NCI-H2107 treated with DMSO at 0.1 percent for 48 hours (cell line): ENCODE measurements around the gene DRD4.

Experiments
- DNase-seq: peaks from one replicate; lab custom pipeline; 2025; ENCODE audit not compliant: unreplicated experiment; lab: John Stamatoyannopoulos, UW

The DRD4 gene

DNA sequence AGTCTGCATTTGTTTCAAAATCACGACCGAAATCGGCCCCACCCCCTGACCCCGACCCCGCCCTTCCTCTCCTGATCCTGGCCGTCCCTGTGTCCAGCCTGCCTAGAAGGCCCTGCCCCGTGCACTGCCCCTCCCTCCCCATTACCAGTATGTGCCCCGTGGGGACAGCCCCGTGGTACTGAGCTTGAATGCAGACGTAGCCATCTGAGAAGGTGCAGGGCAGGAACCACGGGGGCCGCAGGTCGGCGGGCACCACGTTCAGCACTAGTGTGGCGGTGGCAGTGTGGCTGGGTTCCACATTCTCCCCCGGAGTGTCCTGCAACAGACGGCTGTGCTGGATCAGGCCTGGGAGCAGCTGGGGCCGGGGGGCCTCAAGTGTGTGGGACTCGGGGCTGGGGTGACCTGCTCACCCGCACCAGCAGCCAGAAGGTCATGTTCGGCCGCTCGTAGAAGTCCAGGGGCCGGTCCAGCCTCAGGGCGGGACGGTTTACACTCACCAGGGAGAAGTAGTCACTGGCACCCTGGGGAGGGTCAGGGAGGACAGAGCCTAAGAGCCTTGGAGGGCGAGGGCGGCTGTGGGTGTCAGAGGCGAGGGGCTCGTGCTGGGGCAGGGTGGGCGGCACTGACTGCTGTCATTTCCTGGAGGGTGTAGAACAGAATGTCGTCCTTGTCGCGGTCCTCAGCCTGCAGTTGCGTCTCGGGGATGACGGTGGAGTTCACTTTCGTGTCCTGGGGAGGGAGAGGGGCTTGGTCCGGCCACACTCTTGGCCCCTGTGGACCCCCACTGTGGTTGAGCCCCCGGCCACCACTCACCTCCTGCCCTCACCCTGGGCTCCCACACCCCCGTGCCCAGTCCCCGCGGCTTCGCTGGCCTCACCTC is 15.9 kb upstream of the DRD4 start:
- DNase-seq, result no peak

DNA sequence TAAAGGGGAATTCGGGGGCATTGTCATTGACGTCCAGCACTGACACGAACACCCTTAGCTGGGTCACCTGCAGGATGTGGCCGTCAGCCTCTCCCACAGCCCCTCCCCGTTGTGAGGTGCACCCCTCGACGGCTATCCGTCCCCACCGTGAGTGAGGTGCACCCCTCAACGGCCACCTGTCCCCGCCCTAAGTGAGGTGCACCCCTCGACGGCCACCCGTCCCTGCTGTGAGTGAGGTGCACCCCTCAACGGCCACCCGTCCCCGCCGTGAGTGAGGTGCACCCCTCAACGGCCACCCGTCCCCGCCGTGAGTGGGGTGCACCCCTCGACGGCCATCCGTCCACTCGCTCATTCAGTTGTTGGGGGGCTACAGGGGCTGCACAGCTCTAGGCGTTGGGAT is 15.2 kb upstream of the DRD4 start:
- no peak for DNase-seq

DNA sequence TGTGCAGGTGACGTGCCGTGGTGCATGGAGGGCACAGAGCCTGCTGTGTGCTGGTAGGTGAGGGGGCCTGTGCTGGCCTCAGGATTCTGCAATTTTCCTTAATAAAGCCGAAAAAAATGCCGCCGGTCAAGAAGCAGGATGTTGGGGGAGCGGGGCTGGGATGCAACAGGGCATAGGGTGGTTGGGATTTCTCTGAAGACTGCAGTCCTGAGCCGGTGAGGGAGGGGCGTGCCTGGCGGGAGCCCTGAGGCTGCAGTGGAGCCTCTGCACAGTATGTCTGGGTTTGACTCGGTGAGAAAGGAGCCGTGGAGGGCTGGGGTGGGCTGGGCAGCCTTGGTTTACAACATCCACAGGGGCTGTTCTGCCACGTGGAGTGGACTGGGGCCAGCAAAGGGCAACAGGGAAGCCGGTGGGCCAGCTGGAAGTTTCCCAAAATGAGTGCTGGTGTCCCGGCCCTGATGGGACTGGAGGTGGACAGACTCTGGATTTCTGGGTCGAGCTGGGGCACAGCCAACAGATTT is 13.7 kb upstream of the DRD4 start:
- no peak for DNase-seq

DNA sequence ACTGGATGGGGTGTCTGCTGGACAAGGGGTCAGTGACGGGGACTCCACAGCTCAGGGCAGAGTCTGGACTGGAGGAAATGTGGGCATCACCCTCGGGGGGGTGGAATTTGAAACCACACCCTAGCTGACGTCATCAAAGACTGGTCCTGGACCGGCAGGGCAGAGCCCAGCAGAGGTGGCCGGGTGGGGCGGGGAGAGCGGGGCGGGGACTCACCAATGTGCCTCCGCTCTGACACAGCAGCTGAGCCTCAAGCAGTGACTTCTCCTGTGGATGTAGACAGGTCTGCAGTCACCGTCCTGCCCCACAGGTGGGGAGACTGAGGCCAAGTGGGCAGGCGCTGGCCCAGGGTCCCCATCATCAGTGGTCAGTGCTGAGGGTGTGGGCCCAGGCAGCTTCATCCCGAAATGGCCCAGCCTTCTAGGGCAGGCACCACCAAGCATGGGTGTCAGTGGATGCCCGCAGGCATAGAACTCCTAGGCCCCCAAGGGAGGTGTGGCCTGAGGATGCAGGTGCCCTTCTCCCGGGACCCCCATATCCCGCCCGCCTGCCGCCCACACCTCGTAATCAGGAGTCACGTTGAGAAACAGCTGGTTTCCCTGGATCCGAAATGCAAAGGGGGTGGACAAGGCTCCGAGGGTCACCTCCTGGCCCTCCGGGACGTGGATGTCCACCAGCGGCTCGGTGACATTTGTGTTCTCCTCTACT is 12.9 kb upstream of the DRD4 start:
- DNase-seq, result no peak

DNA sequence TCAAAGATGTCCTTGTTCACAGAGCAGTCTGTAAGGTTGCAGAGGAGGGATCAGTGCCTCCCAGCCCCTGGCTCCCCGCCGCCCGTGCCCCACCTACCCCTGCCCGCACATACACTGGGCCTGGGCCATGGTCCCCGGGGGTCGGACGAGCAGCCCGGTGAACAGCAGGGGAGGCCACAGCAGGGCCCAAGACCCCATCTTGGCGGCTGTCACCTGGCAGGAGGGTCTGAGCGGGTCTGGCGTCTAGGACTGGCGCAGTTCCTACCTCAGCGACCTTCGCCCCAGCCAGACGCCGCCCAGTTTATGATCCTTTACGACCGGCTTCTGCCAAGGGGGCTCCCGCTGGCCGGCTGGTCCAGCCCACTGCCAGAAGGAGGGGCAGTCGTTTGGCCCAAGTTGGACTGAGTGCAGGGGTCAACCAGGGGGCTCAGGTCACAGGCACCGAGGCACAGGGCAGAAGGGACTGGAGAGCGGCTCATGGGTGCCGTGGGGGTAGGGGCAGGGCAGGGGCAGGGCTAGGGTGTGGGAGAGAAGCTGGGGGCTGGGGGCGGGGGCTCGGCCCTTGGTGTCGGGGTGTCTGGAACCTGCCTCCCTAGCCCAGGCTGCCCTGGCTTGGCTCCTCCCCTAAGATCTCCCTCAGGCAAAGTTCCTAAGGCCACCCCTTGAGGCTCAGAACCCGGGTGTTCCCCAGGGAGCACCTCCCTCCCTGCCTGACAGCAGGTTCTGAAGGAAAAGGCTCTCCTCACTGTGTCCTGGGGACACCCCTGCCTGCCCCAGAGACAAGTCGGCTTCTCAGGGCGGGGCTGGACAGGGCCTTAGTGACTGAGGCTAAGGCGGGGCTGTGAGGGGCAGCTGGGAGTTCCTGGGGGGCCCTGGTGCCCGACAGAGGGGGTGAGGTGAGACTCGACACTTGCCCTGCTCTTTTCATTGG is 12.1 kb upstream of the DRD4 start, which contains the start of gene CDHR5:
CDHR5 (minus strand) TSS at position 251 of the 931 bp plus-strand sequence; CDS start at position 198, 53 bp downstream.
- DNase-seq, result no peak

DNA sequence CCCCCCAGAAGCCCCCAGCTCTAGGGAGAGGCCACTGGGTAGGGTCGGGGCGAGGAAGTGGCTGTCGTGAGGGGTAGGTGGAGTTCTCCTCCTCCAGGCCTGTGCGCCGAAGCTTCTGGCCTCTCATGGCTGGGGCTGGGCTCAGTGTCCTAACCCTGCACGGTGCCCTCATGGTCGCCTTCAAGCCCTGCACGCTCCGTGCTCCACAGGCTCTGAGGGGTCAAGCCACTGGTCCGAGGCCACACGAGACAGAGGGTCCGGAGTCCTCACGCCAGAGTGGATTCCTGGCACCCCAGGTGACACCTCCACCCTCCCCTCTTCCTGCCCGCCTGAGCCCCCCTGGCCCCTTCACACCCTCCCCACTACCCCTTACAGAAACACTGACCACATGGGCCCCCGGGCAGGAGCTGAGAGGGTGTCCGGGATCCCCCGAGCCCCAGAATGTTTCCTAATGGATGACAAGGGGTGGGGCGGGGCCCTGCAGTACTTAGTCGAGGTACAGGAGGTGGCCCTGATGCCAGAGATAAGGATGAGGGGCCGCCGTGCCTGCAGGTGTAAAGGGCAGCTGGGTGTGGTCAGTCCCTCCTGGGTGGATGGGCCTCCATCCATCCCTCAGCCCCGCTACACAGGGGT is 11.3 kb upstream of the DRD4 start:
- DNase-seq, result no peak

DNA sequence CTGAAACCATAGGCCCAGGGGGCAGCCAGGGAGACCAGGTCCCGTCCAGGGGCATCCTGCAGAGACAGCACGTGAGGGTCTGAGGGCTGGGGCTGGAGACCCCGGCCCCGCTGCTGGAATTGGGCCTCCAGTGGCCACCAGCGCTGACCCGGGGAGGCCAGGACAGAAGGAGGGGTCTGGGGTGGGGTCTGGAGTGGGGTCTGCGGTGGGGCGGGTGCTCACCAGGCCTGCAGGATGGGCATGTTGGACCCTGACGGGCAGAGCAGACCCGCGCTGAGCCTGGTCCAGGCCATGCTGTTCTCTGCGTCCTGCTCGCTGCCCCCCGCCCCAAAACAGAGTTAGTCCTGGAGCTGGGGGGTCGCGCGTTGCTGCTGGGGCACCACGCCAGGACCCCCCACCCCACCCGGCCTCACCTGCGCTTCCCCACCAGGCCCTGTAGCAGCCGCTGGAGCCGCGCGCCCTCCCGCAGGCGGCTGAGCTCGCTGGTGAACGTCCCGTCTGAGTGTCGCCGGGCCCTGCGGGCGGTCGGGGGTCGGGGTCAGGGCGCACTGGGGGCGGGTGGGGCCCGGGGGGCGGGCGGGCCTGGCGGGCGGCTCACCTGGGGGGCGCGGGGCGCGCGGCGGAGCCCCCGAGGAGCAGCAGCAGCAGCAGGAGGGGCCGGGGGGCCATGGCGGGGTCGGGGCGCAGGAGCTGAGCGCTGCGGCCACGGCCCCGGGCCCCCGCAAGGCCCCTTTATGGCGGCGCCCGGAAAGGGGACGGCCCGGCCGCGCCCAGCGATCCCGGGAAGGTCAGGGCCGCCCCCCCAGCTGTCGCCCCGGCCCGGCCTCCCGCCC is 10.4 kb upstream of the DRD4 start, which contains the start of gene SCT:
SCT (minus strand) TSS at position 707 of the 833 bp plus-strand sequence; CDS start at position 669, 38 bp downstream.
- no peak for DNase-seq

DNA sequence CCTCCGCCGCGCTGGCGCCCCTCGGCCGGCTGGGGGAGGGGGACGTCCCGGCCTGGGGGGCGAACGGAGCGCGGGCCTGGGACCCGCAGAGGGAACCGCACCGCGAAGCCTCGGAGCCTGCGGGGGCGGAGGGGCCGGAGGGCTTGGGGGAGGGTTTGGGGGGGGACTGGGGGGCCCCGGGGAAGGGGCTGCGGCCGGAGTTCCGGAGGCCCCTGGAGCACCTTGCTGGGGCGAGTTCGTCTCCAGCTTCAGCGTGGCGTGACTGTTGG is 9.8 kb upstream of the DRD4 start:
- DNase-seq, result no peak

DNA sequence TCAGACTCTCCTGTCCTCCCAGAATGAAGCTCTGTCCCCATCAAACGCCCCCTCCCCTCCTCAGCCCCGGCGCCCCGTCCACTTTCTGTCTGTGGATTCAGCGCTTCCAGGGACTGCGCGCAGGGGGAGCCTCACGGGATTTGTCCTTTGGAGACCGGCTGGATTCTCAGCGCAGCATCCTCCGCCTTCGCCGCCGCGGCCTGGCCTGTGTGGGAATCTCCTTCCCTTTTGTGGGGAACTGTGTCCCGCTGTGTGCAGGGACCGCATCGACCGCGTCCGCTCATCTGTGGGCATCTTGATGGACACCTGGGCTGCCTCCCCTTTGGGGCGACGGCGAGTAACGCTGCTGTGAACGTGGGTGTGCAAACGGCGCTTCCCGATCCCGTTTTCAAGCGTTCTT is 9.0 kb upstream of the DRD4 start:
- no peak for DNase-seq

DNA sequence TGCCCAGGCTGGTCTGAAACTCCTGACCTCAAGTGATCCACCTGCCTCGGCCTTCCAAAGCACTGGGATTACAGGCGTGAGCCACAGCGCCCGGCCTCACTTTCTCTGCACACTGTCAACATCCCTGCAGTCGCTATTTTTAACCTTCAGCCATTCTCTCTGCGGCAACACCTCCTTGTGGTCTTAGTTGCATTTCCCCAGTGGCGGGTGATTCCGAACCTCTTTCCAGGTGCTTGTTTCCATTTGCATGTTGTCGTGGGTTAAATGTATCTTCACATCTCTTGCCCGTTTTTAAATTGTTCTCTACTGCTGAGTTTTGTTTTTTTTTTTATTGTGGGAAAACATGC is 7.9 kb upstream of the DRD4 start:
- DNase-seq, result peak; percentile 47

DNA sequence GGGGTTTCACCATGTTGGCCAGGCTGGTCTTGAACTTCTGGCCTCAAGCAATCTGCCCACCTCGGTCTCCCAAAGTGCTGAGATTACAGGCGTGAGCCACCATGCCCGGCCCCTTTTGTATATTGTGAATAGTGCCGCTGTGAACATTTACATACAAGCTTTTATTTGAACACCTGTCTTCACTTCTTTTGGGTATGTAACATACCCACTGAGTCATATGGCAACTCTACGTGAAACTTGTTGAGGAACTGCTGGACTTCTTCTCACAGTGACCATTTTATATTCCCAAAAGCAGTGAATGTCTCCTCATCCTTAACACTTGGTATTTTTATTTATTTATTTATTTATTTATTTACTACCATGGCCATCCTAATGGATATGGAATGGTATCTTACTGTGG is 6.2 kb upstream of the DRD4 start:
- DNase-seq, result no peak

DNA sequence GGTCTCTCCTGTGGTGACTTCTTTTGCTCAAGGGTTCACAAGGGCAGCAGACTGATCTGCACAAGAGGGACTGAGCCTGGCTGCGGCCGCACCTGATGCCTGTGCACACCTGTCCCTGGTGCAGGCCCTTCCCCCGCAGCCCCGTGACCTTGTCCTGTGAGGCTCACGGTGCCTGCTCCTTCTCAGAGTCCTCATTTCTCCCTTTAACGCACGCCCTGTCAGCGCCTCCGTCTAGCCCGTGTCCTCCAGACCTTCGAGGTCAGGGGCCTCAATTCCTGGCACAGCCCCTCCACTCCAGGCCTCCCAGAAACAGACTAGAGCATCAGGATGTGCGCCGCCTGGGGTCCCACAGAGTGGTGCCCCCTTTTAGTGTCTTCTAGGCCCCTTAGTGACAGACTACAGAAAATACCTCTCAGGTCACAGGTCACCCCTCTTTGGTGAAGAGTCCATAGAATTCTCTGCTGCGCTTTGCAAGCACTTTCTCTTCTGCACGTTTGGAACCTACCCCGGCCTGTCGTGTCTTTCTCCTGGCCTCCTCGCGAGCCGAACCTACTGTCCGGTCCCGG is 1.0 kb upstream of the DRD4 start:
- DNase-seq, result no peak

DNA sequence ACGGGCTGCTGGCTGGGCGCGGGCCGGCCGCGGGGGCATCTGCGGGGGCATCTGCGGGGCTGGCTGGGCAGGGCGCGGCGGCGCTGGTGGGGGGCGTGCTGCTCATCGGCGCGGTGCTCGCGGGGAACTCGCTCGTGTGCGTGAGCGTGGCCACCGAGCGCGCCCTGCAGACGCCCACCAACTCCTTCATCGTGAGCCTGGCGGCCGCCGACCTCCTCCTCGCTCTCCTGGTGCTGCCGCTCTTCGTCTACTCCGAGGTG is 194 bp downstream of the DRD4 start:
- no peak for DNase-seq

DNA sequence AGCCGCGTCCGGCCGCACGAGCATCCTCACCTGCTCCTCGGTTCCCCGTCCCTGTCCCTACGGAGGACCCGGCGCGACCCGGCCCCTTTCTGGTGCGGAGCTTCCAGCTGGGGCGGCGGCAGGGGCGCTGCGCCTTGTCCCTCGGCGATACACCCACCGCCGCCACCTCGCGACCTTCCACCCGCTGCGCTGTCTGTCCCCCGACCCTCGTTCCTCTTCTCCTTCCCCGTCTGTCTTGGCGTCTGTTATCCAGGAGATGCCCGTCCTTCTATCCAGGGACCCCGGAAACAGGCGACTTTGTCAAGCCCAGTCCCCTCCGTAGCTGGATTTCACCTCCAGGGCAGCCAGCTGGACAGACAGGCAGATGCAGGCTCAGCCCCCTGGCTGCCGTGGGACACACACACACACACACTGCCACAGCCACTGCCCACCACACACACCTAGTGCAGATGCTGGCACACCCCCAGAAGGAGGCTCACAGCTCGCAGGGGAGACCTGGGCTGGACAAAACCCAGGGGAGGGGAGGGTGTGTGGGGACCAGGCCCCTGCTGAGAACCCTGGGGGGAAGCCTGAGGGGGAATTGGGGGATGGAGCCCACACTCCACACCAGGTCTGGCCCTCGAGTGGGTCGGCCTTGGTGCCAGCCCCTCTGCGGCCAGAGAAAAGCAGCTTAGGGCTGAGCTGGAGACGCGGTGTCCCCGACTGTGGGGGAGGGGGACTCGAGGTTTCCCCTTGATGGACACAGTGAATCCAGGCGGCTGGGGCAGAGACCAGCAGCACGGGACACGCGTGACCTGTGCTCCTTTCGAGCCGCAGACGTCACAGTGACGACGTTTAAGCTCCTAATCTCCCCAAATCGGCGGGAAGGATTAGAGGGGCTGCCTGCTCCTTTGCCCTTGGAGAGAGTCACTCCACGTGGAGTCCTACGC is 788 bp downstream of the DRD4 start:
- DNase-seq, result no peak

DNA sequence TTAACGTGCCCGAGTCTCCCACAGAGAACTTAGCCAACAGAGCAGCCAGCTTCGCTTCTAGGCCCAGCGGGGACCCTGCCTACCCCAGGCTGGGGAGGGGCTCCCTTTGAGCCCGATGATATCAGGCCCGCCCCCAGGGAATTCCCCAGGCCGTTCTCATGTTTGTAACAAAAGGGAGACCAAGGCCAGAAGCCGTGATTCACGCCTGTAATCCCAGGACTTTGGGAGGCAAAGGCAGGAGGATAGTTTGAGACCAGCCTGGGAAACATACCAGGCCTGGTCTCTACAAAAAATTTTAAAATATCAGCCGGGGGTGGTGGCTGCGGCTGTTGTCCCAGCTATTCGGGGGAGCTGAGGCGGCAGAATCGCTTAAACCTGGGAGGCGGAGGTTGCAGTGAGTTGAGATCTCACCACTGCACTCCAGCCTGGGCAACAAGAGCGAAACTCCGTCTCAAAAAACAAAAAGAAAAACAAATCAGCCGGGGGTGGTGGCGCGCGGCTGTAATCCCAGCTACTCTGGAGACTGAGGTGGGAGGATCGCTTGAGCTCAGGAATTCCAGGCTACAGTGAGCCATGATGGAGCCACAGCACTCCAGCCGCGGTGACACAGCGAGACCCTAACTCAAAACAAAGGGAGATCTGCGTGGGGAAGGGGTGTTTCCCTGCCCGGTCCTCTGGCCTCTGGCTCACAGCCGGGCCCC is 1.7 kb downstream of the DRD4 start:
- DNase-seq, result no peak

DNA sequence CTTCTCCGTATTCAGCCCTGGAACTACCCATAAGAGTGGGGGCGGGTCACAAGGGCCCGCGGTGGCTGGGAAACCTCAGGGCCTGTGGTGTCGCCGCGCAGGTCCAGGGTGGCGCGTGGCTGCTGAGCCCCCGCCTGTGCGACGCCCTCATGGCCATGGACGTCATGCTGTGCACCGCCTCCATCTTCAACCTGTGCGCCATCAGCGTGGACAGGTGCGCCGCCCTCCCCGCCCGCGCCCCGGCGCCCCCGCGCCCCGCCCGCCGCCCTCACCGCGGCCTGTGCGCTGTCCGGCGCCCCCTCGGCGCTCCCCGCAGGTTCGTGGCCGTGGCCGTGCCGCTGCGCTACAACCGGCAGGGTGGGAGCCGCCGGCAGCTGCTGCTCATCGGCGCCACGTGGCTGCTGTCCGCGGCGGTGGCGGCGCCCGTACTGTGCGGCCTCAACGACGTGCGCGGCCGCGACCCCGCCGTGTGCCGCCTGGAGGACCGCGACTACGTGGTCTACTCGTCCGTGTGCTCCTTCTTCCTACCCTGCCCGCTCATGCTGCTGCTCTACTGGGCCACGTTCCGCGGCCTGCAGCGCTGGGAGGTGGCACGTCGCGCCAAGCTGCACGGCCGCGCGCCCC is 2.4 kb downstream of the DRD4 start:
- DNase-seq, result no peak

DNA sequence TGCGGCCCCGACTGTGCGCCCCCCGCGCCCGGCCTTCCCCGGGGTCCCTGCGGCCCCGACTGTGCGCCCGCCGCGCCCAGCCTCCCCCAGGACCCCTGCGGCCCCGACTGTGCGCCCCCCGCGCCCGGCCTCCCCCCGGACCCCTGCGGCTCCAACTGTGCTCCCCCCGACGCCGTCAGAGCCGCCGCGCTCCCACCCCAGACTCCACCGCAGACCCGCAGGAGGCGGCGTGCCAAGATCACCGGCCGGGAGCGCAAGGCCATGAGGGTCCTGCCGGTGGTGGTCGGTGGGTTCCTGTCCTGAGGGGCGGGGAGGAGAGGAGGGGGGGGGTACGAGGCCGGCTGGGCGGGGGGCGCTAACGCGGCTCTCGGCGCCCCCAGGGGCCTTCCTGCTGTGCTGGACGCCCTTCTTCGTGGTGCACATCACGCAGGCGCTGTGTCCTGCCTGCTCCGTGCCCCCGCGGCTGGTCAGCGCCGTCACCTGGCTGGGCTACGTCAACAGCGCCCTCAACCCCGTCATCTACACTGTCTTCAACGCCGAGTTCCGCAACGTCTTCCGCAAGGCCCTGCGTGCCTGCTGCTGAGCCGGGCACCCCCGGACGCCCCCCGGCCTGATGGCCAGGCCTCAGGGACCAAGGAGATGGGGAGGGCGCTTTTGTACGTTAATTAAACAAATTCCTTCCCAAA is 3.1 kb downstream of the DRD4 start:
- no peak for DNase-seq
